ENCODE results near the gene CEBPA. TPM values are rescaled to one million over a fixed set of nuclear protein-coding genes. Genes with fewer than 3 reads are reported as not detected.

The CEBPA gene
- total RNA-seq, 1 donor from 2014 or later, result 14.9 TPM

GRCh38 chr19:33312065-33312464, 9.7 kb upstream of the CEBPA start:
- H3K36me3 ChIP-seq, result no peaks in the 10 kb centered on the region
- H3K27me3 ChIP-seq, result no peaks in the 10 kb centered on the region
- intact Hi-C loops (cut with DNase I), result no loop called here
- no peak overlapping the region for H3K27ac ChIP-seq
- H3K4me3 ChIP-seq, result no peak overlapping the region
- no peaks in the 10 kb centered on the region for H3K4me1 ChIP-seq
- DNase-seq (ENCODE audit: low spot score in 2 of 2), result no peak
- H3K9me3 ChIP-seq, result no peaks in the 10 kb centered on the region
- no peak for TF ChIP-seq CTCF (IDR thresholded peaks at IDR 0.05)

- no peaks in the 10 kb centered on the region for H3K4me1 ChIP-seq
- no peaks in the 10 kb centered on the region for H3K9me3 ChIP-seq
- H3K27ac ChIP-seq, result no peak overlapping the region
- no peak for DNase-seq (ENCODE audit: low spot score in 2 of 2)
- intact Hi-C loops (cut with DNase I), result no loop called here
- H3K27me3 ChIP-seq, result no peaks in the 10 kb centered on the region
- no peak for TF ChIP-seq CTCF (IDR thresholded peaks at IDR 0.05)
- no peak overlapping the region for H3K4me3 ChIP-seq
- H3K36me3 ChIP-seq, result no peaks in the 10 kb centered on the region
Observed at GRCh38 chr19:33311326-33311682, 9.0 kb upstream of the CEBPA start.

GRCh38 chr19:33310606-33311325, 8.4 kb upstream of the CEBPA start:
- no peak for TF ChIP-seq CTCF (IDR thresholded peaks at IDR 0.05)
- H3K27ac ChIP-seq, result no peak overlapping the region
- H3K4me3 ChIP-seq, result no peak overlapping the region
- H3K27me3 ChIP-seq, result no peaks in the 10 kb centered on the region
- H3K9me3 ChIP-seq, result no peaks in the 10 kb centered on the region
- no peak for DNase-seq (ENCODE audit: low spot score in 2 of 2)
- intact Hi-C loops (cut with DNase I), result no loop called here
- no peaks in the 10 kb centered on the region for H3K4me1 ChIP-seq
- no peaks in the 10 kb centered on the region for H3K36me3 ChIP-seq

- Histone ChIP-seq H3K4me1 (no peaks in the 10 kb centered on the region), H3K4me3 (no peak overlapping the region), H3K9me3 (no peaks in the 10 kb centered on the region), H3K27me3 (no peaks in the 10 kb centered on the region), H3K36me3 (no peaks in the 10 kb centered on the region), H3K27ac (no peak overlapping the region)
- DNase-seq (ENCODE audit: low spot score in 2 of 2), result peak in 1 of 2 donors; percentile 54
- TF ChIP-seq CTCF (IDR thresholded peaks at IDR 0.05), result no peak
- intact Hi-C loops (cut with DNase I), result loop anchor here (10.0 kb wide), 1 partner anchor 165 kb away; no protein-coding TSS in a partner anchor
Observed at GRCh38 chr19:33309826-33310225, 7.5 kb upstream of the CEBPA start.

GRCh38 chr19:33306853-33307792, 4.8 kb upstream of the CEBPA start:
- no peaks in the 10 kb centered on the region for H3K27me3 ChIP-seq
- TF ChIP-seq CTCF (IDR thresholded peaks at IDR 0.05), result no peak
- intact Hi-C loops (cut with DNase I), result loop anchor here (10.0 kb wide), 1 partner anchor 162 kb away; no protein-coding TSS in a partner anchor
- no peak overlapping the region for H3K4me3 ChIP-seq
- H3K9me3 ChIP-seq, result no peaks in the 10 kb centered on the region
- H3K4me1 ChIP-seq, result peaks cover 2 to 4% of the 10 kb centered on the region in 2 donors
- H3K27ac ChIP-seq, result no peak overlapping the region
- no peak for DNase-seq (ENCODE audit: low spot score in 2 of 2)
- H3K36me3 ChIP-seq, result no peaks in the 10 kb centered on the region

All from ascending aorta (tissue), 2 donors.